CD4-positive, alpha-beta T cell treated with Interleukin-21 for 1 hour (primary cell): ENCODE data around the gene VAPA.

Experiments
- DNase-seq: peaks from one replicate; pipeline ENCODE4 v3.0.0-alpha.2; 2020

VAPA gene, protein sequence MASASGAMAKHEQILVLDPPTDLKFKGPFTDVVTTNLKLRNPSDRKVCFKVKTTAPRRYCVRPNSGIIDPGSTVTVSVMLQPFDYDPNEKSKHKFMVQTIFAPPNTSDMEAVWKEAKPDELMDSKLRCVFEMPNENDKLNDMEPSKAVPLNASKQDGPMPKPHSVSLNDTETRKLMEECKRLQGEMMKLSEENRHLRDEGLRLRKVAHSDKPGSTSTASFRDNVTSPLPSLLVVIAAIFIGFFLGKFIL

GRCh38 chr18:9913526-9914333 lies at the start of gene VAPA:
VAPA (plus strand) TSS chr18:9914016; CDS start chr18:9914257, 241 bp downstream.
- peak; percentile 93 for DNase-seq

GRCh38 chr18:9865764-9866490 lies 47.9 kb upstream of the VAPA start:
- no peak for DNase-seq

DNA sequence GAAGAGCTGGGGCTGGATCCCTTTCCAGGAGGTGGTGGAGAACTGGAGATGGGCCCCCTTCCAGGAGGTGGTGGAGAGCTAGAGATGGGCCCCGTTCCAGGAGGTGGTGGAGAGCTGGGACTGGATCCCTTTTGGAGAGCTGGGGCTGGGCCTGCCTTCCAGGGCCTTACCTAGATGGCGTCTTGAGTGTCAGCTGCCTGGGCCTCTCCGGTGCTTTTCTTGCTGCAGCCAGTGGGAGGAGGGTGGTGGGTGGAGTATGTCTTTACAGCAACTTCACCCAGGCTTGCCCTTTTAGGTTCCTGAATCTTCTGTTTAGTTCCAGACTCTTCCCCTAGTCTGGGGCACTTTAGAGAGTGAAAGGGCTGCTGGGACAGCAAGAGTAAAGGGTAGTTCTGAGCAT lies 47.2 kb upstream of the VAPA start:
- DNase-seq, result no peak

DNA sequence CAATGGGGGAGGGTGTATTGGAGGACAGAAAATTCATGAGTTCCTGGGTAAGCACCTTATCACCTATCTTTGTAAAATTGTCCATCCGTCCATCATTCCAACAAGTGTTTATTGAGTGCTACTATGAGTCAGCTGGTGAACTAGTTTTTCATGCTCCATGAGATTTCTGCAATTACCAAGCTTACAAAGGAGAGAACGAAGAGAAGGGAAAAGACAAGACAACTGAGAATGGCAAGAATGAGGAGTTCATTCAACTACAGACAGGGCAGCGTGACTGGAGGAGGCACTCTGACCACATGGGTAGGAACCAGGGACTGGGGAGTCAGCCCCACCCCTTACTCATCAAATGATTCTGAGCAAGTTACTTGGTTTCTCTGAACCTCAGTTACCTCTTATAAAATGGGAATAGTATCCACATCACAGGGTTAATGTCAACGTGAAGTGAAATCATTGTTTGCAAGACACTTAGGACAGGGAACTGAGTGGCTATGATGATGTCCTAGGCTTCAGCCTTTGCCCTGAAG lies 46.7 kb upstream of the VAPA start:
- DNase-seq, result no peak

GRCh38 chr18:9868857-9869714 lies 44.7 kb upstream of the VAPA start:
- no peak for DNase-seq

DNA sequence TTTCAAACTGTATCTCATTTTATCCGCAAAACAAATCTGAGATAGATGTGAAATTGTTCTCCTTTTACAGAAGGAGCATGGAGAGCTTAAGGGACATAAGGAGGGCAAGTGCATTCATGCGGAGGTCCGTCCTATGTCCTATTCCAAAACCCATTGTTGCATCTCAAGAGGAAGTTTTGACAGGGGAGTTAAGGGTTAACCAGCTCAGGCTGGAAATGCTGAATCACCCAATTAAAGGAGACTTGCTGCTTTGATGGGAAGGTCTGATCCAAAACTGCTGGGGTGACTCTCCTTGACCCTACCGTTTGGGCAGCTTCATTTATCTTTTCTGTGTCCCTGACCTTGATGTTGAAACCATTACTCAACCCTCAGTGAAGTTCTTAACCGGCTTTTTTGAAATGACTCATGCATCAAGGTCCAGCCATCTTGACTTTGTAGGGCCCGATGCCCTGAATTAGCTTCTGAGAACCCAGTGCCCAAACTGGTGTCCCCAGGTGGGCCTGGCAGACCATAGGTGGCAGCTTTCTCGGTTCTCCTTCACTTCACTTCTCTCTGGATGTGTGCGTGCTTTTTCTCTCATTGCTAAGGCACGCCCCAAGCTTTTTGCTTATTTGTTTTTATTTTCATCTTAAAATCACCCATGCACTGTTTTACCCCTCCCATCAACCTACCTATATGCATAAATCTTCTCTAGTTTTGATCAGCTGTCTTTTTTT lies 43.9 kb upstream of the VAPA start:
- DNase-seq, result no peak

DNA sequence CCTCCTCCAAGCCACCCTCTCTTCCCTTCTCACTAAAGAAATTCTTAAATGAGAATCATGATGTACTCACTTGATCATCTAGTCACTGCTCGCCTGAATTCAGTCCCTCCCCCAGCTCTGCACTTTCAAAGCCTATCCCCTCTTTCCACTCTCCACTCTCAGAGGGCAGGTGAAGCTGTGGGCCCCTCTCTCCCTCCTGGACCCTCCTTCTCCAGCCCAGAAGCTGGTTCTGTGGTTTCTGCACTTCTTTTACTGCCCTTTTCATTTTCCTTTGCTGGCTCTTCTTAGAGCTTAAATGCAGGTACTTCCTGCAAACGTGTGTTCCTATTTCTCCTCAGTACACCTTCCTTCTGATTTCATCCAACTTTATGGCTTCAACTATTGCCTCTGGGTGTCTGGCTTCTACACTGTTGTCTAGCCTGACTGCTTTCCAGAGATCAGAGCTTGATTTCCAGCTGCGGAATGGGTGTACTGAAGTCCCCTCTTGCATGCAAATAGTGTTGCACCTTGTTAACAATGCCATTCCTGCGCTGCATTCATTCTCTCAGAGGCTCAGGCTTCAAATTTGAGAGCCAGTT lies 43.3 kb upstream of the VAPA start:
- no peak for DNase-seq

DNA sequence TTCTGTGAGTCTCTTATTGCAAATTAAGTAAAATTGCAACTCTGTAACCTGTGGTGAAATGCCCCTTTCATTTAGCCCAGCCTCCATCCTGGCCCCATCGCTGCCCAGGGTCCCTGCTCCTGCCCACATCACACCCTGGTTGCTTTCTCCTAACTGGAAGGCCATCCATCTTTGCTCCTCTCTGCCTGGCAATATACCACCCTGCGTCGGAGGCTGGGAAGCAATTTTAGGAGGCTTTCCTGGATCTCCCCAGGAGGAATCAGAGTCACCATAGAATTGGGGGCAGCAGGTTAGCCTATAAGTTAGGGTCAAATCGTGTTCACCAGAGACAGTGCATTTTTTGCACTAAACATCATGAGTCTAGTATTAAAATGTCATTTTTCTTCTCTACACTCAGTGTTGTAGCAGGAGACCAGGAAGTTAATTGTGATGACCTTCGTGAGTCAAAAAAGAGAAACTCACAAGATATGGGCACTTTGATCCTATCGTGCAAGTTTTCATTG lies 42.5 kb upstream of the VAPA start:
- DNase-seq, result no peak

DNA sequence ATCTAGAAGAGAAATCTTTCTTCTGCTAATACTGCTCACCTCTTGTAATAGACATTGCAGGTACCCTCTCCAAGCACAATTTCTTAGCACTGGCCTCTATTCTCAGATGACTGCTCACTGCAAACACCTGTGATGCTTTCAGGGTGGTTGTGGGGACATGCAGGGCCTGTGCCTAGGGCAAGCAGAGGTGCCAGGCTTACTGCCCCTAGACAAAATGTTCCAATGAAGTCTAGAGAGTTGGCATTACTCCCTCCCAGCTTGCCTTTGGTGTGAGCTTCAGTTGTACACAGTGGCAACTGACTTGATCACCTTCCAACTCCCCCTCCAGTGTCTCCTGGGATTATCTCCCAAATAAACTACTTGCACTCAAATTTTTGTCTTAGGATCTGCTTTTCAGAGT lies 41.0 kb upstream of the VAPA start:
- no peak for DNase-seq

DNA sequence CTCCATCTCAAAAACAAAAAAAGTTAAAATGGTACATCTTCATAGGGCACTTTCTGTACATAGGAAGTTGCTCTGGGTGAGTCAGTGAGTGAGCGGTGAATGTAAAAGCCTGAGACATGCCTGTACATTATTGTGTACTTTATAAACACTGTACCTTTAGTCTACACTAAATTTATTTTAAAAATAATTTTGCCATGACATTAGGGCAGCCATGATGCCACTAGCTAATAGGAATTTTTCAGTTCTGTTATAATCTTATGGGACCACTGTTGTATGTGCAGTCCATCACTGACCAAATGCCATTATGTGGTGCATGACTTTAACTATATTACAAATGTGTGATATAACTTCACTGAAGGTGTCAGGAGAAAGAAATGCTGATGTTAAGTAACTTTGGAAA lies 39.1 kb upstream of the VAPA start:
- DNase-seq, result no peak

DNA sequence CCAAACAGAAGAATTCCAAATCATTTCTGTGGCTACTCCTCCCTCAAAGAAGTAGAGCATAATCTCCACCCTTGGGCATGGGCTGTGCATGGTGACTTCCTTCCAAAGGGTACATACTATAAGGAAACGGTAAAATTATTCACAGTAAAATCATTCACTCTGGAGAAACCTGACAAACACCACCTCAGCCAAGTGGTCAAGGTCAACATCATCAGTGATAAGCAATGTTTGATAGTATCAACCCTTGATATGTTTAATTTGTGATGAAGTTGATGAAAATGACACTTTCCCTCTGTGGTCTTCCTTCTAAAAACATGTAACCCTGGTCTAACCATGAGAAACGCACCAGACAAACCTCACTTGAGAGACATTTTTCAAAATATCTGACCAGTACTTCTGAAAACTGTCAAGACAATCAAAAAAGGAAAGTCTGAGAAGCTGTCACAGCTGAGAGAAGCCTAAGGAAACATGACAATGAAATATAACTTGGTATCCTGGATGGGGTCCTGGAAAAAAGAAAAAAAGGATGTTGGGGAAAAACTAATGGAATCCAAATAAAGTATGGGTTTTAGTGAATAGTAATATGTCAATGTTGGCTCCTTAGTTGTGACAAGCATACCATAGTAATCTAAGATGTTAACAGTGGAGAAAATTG lies 37.5 kb upstream of the VAPA start:
- DNase-seq, result no peak

DNA sequence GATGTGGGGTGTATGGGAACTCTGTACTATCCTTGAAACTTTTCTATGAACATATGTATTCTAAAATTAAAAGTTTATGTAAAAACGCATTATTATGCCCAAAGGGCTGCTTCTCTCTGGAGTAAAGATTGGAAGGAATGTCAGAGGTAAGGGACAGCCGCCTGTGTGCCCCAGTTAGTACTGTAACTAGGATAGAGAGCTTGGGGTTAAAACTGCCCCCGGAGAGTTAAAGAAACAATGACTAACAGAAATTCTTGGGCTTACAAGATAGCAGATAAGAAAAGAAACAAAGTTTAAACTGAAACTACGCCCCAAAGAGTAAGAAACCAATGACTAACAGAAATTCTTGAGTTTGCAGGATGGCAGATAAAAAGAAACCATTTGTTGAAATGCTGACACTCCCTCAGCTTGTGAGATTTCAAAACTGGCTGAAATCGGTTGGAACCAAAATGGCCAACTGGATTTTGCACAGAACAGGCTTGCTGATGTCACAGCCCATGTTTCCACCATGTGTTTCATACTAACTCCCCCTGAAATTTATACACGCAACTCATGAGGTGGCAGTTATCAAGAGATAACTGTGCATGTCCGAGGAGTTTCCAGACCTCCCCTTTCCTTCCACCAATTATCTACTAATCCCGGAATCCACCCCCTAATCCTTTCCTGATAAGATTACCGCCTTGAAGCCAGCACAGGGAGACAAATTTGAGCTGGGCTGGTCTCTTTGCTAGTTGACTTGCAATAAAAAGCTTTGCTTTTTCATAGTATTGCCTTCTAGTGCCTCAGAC lies 36.8 kb upstream of the VAPA start:
- no peak for DNase-seq

- DNase-seq, result no peak
Measured at GRCh38 chr18:9877655-9878014, 36.2 kb upstream of the VAPA start.

- no peak for DNase-seq
Measured at GRCh38 chr18:9878095-9878494, 35.7 kb upstream of the VAPA start.

DNA sequence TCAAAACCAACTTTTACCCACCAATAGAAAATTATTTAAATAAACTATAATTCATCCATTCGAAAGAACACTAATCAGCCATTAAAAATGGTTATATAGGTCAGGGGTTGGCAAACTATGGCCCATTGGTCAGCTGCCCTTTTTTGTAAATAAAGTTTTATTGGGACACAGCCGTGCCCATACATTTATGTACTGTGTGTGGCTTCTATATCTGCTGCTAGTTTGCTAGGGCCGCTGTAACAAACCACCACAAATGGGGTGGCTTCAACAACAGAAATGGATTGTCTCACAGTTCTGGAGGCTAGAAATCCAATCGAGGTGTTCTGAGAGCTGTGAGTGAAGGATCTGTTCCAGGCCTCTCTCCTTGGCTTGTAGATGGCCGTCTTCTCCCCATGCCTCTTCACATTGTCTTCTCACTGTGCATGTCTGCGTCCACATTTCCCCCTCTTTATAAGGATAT lies 35.0 kb upstream of the VAPA start:
- no peak for DNase-seq

DNA sequence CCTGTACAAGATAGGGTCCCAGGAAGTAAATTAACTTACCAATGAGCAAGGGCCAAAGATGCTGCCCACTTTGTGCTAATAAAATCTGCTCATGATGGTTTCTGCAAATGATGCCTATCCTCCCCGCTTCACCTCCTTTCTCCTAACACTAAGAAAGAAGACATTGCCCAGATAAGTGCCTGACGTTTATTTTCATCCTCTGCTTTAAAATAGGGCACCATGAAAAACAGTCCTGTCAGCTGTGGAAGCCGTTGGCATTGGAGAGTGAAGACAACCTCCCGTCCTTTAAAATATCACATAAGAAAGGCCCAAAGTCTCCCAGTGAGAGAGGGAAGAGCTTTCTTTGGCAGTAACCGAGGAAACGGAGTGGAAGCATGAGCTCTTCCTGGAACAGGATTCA lies 29.7 kb upstream of the VAPA start:
- no peak for DNase-seq

GRCh38 chr18:9884532-9885140 lies 29.2 kb upstream of the VAPA start:
- DNase-seq, result no peak

DNA sequence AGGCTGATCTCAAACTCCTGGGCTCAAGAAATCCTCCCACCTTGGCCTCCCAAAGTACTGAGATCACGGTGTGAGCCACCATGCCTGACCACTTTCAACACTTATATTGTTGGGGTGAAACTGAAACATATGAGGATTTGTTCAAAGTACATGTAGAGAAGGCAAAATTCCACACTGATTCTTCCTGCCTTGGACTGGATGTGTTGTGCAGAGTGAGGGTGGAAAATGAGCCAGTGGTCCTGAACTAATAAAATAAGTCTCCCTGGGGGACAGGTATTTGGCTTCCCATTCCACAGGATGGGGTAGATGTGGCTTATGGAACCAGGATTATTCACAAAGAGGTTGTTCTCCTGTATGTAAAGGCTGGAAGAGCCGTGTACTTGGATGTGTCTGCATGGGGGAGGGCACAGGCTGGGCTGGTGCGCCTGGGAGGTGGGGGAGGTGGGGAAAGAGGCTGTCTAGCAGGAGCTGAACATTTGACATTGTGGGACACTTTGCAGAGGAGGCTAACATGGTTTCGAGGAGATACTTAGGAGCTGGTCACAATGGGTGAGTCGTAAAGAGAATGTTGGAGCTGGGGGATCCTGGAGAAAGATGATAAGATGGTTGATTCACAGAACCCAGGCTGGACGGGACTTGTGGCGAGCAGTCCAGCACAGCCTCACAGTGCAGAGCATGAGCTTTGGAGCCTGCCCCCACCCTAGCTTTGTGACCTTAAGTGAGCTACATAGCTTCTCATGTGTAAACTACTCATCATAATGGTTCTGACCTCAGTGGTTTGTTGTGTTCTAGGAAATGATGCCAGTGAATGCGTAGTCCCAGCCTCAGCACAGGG lies 28.4 kb upstream of the VAPA start, which contains the start of gene TXNDC2:
TSS of gene TXNDC2 (plus strand) at position 804 of the 835 bp plus-strand sequence. CDS start 708 bp downstream, outside the sequence.
- no peak for DNase-seq

GRCh38 chr18:9886005-9886348 lies 27.8 kb upstream of the VAPA start:
- no peak for DNase-seq
